NT2/D1 (cell line): Measurements from ENCODE around the gene MKRN2OS.

Source experiments
- SUZ12 ChIP-seq: IDR thresholded peaks from 2 replicates; pipeline ENCODE4 v1.6.1; 2011; ENCODE audit not compliant: insufficient read length, insufficient read depth; ENCODE audit errors: extremely low read depth
- YY1 ChIP-seq: IDR thresholded peaks from 2 replicates; pipeline ENCODE4 v1.6.1; 2011; ENCODE audit not compliant: insufficient read length, insufficient read depth

DNA sequence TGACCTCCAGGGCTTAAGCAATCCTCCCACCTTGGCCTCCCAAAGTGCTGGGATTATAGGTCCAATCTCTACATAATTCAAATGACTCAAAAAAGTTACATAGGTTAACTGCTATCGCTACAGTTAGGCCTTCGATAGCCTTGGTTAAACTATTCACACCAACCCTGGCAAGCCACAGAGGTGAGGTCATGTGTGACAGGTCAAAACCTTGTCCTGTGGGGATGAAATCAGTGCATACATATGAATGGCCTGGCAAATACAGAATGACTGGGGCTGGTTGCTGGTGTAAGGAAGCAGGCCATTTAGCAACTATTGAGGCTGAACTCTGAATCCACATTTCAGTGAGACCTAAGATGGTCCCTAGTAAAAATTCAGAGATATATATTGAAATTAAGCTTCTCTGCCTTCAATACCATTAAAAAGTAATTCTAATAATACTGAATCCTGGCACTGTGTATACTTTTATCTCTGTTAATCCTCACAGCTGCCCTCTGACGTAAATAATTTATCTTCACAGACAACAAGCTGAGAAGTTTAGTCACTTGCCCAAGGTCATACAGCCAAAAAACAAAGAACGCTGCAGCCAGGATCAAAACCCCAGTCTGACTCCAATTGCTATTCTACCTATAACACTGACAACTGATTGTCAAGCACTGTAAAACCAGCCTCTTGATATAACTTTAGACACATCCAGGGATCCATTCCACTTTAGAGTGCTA is 46.9 kb upstream of the MKRN2OS start:
- no peak for TF ChIP-seq YY1
- TF ChIP-seq SUZ12, result no peak
